ENCODE measurements around the gene TMEM51.

Gene TMEM51, protein sequence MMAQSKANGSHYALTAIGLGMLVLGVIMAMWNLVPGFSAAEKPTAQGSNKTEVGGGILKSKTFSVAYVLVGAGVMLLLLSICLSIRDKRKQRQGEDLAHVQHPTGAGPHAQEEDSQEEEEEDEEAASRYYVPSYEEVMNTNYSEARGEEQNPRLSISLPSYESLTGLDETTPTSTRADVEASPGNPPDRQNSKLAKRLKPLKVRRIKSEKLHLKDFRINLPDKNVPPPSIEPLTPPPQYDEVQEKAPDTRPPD

DNA sequence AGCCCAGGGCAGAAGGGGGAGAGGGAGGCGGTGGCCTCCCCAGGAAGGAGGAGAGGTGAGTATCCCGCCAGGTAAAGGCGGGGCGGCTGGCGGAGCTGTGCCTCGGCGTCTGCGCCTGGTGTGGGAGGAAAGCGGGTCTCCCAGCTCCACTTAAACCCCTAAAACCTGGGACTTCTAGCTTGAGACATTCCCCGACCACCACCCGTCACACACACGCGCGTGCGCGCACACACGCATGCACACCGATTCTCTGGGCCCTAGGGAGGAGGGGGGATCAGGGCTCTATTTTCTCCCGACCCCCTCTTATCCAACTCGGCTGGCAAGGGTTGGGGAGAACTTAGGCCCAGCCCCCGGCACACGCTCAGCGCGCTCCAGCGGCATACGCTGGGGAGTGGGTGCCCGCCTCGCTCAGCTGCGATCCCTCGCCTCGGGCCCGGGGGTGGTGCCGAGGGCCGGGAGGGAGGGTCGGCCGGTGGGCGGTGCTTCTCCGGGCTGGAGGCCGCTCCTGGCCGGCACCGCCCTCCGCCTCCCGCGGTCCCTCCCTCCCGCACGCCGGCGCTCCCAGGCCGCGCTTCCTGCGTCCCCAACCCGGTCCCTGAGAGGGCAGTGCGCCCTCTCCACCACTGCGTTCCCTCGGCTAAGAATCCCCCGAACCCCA lies at the start of gene TMEM51:
TSS of gene TMEM51 (plus strand) at position 564 of the 658 bp plus-strand sequence. CDS start 61,341 bp downstream, outside the sequence.
- DNase-seq (ENCODE audit: low read depth) = no peak

DNA sequence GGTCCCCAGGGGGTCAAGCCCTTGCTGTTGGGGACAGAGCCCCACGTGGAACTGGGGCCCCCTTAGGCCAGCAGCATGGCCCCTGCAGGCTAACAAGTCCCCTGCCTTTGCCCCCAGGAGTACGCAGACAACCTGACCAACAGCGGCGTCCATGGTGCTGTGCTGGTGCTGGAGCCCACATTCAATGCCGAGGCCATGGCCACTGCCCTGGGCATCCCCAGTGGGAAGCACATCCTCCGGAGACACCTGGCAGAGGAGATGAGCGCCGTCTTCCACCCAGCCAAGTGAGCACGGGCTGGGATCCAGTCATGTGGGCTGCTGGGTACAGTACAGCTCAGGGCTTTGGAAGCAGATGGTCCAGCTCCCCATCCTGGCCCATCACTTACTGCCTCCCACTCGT lies 49.6 kb upstream of the TMEM51 start:
- no peak for DNase-seq (ENCODE audit: low read depth)

DNA sequence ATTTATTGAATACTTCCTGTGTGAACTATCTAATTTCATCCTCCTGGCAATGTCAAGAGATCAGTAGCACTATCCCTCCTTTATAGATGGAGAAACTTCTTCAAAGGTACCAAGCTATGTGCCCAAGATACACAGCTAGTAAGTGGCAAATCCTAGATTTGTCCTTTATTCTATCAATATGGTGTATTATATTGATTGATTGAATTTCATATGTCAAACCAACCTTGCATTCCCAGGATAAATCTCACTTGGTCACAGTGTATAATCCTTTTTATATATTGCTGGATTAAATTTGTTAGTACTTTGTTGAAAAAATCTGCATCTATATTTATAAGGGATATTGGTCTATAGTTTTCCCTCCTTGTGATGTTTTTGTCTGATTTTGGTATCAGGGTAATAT lies 48.8 kb upstream of the TMEM51 start:
- no peak for DNase-seq (ENCODE audit: low read depth)

DNA sequence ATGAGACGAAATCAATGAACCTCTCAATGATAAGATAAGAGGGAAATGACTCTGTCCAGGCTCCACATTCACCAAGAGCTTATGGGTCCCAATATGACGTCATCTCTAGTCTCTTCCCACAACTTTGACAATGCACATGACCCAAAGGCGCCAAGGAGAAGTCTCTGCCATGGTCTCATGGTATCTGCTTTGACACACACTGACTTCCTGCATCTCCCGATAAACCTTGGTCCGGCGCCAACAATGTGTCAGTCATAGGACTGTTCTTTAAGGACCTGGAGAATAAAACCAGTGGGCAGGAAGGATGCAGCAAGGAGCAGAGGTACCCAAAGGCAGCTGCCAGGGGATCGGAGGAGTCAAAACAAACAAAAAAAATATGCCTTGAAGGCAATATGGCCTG lies 46.9 kb upstream of the TMEM51 start:
- no peak for DNase-seq (ENCODE audit: low read depth)

DNA sequence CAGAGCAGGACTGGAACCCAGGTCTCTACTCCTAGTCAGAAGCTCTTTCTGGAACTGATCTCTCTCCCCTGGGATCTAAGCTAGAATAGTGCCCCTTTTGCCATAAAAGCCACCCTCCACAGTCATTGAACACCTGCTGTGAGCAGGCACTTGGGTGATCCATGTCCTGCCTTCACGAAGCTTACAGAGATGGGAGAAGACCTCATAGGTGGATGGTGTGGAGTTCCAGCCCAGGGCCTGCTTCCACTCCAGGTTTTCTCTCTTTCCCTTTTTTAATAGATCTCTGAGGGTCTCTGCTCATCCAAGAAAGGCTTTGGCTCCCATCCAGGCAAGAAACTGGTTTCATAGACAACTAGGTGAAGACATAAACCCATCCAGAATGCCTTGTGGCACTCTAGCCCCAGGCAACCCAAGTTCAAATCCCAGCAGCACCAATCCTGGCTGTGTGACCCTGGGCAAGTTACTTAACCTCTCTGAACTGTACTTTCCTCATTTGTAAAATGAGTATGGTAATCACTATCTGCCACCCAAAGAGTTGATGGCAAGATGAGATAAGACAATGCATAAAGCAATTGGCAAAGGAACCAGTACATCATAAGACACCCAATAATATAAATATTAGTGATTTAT lies 46.4 kb upstream of the TMEM51 start:
- no peak for DNase-seq (ENCODE audit: low read depth)

DNA sequence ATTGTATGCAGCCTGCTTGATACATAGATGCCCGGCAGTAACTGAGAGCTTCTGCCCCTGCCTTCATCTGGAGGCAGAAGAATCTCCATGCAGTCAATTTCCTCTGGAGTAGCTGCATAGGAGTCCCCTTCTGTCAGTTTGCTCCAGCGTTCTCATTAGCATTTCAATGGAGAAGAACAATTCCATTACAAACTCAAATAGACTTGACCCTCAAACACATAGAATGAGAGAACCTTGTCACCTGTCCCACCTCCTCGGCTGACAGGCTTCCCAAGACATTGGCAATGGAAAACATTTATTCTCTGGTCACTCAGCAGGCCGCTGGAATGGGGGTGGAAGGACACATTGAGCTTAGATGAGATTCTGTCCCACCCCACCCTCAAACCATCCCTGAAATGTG lies 45.6 kb upstream of the TMEM51 start:
- no peak for DNase-seq (ENCODE audit: low read depth)

DNA sequence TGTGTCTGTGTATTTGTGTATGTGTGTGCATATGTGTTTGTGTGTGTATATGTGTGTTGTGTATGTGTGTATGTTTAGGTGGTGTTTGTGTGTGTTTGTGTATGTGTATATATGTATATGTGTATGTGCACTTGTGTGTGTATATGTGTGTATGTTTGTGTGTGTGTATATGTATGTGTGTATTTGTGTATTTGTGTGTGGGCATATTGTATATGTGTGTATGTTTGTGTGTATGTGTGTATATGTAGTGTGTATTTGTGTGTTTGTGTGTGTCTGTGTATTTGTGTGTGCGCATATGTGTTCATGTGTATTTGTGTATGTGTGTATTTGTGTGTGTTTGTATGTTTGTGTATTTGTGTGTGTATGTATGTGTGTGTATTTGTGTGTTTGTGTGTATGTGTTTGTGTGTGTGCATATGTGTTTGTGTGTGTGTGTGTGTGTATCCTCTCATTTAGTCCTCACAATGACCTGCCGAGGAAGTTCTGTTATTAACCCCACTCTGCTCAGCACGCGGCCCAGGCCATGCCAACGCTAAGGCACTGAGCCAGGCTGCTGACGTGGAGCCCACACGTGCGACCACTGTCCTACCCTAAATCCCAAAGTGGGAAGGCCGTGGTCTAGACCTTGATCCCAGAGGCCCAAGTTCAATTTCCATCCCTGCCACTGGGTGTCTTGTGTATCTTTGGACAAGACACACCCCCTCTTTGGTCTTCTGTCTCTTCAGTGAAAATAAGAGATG lies 43.2 kb upstream of the TMEM51 start:
- no peak for DNase-seq (ENCODE audit: low read depth)

DNA sequence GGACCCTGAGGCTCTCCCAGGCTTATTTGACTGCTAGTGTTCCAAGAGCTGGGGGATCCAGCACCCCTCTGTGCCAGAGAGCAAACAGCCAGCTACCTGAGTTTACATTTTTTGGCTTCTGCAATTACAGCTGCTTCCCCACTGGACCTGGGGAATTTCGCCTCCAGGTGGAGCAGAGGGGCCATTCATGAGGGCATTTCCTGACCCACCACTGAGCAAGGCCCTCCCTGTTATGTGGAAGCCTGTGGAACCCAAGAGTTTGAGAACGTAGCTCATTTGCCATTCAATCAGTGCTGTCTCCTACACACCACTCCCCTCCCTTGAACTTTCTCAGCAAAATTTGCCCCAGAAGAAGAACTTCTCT lies 42.7 kb upstream of the TMEM51 start:
- DNase-seq (ENCODE audit: low read depth) = no peak

DNA sequence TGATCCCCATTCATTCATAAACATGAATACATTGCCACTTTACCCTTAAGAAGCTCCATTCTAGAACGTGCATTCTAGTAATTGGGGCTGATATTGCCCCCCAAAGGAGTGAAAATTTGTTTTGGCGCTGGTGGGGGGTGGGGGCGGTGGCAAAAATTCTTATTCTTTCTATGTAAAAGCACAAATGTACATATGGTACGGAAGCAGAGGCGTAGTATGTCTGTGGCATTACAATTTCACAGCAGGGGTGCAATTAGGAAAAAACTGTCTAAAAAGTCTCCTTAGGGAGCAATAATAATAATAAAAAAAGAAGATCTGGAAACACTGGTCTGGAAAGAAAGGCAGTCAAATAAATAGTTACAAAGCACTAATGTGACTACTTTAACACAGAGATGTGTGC lies 40.4 kb upstream of the TMEM51 start:
- DNase-seq (ENCODE audit: low read depth) = no peak

DNA sequence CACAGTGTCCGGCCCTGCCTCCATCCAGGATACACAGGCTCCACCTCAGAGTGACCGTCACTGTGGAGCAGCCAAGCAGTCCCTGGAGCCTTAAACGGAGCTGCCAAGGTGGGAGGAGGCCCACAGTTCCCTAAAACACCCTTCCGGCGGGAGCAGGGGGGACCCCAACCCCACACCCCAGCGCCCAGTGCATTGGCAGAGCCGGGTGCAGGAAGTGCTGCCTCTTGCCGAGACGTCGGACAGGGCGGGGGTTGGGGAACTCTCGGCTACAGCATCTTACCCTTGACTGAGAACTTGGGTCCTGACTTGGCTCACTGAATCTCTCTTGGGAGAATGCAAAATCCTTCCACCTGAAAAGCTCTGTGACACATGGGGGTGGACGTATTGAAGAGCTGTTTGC lies 38.7 kb upstream of the TMEM51 start:
- no peak for DNase-seq (ENCODE audit: low read depth)

DNA sequence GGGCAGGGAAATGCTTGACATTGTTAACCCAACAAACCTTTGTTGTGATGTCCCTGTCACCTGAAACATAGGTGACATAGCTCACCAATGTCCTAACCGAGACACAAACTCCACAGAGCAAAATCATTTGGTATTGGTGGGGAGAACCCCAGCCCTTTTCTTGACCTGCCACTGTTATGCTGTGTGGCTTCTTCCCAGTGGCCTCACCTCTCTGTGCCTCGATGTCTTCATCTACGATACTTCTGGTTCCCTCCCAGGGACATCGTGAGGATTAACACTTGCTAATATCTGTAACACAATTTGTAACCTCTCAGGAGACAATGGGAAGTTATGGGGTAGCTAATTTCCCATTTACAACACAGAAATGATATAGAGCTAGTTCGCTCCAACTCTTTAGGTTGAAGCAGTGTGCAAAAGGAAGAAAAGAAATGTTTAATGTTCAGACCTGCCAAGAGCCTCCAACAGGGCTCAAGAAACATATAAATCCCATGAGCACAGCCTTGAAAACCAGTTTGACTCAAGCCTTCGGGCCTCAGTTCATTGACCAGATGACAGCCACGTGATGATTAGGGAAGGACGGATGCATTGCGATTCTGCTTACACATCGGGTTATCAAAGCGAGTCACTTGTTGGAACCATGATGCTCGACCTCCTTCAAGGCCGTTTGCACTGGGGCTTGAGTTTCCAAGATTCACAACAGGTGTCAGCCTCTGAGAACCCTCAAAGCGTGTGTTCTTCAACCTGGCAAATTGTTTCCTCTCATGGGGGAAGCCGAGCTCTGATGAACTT lies 37.8 kb upstream of the TMEM51 start:
- DNase-seq (ENCODE audit: low read depth) = no peak

DNA sequence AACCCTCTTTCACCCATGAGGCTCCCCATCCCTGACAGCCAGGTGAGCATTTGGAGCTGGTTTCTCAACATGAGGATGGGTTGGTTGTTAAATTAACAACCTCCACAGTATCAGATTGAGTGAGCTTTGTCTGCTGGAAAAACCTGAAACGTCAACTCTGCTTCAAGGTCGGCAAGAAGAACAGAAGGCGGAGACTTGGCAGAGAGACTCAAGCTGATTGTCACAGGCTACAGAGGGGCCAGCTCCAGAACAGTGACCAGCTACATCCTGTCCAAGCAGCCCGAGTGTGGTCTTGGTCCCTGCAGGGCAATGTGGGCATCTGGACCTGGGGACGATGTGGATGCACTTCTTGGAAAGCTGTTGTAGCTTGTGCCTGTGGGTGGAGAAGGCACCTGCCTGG lies 36.6 kb upstream of the TMEM51 start:
- no peak for DNase-seq (ENCODE audit: low read depth)

DNA sequence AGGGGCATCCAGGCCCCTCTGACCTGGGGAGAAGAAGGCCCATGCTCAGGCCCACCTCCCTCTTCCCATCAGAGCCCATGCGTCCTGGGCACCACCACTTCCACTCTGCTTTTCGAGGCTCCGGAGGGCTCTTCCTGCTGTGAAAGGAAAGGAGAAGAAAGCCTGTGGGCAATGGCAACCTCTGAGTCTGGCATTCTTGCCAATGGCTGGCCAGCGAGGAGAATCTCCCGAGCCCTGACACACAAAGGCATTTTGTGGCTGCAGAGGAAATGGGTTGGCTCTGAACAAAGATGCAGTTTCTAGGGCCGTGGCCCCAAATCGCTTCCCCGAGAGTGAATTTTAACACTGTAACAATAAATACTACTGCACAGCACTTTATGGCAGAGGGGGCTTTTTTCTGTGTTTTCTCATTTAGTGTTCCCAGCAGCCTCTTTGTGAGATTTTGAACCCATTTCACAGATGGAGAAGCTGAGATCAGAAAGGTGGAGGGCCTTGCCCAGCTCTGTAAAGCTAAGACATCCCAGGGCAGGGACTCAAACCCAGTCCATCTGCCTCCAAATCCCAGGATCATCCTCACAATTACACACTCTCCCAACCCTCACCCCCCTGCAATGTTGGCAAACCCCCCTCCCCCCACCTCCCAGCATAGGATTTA lies 35.7 kb upstream of the TMEM51 start:
- DNase-seq (ENCODE audit: low read depth) = no peak

DNA sequence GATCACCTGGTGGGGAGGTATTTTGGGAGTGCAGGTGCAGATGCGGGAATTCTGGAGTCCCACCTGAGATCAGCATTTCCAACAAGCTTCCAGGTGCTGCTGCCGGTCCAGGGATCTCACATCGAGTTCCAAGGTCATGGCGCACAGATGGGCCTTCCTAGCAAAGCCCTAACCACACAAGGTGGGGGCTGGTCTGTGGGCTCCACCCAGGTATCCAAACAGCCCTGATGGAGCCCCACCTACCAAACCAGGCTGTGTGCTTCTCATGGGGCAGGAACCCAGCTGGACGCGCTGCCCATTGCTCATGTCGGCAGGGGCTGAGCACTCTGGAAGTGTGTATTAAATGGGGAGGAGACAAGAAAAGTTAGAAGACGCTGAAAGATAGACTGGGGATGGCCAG lies 35.0 kb upstream of the TMEM51 start:
- DNase-seq (ENCODE audit: low read depth) = no peak

DNA sequence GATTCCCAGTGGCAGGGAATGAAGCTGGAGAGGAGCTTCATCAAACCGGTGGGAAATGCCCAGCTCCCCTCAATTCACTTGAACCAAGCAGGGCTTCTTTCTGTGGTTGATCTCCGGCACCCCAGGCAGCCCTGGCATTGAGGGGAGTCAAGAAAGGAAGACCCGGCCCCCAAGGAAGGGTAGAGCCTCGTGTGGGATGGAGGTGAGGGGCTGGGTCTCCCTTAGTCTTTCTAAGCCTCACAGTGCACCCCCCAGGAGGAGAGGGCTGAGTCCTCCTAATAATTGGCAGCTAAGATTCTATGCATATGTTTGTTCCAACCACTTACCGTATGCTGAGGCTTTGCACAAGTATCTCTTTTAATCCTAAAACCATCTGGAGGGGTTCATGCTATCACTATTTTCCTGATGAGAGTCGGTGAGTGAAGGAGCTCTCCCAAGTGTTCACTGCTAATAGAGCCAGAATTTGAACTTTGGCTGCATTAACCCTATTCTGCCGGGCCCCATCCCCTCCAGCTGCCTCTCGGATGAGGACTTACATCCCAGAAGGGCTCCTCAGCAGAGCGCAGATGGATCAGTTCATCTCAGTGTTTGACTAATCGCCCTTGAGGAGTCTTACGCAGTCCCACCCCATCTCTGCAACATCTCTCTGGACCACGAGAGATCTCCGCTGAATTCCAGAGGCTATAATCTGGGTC lies 33.1 kb upstream of the TMEM51 start:
- no peak for DNase-seq (ENCODE audit: low read depth)

DNA sequence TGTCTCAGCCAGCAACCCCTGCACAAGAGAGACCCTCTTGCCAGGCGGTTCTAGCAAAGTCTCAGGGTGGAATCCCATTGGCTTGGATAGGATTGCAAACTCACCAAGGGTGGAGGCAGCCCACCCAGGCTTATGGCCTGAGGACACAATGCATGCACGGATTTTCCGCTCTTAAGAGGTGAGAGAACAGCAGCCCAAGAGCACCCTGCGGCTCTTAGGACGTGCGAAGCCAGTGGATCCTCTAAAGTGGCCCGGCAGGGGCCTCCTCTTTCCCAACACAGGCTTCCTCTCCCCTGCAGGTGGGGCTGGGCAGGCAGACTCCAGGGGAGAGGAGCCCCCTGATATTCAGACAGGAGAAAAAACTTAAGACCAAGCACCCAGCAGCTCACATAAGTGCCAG lies 31.2 kb upstream of the TMEM51 start:
- no peak for DNase-seq (ENCODE audit: low read depth)

DNA sequence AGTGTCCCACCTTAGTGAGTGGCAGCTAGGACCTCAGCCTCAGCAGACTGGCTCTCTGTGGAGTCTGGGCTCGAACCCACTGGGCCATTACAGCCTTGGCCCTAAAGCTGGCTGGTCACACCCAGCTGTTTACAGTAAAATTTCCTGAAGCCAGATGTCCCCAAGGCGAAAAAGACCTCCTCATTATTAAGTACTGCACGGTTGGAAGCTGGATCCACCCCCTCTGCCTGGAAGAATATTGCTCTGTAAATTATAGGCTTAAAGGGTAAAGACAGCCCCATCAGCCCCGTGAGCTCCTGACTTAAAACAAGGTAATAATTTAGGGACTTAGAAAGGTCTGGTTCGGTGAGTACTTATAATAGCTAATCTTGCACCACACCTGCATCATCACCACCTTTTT lies 30.3 kb upstream of the TMEM51 start:
- DNase-seq (ENCODE audit: low read depth) = no peak

DNA sequence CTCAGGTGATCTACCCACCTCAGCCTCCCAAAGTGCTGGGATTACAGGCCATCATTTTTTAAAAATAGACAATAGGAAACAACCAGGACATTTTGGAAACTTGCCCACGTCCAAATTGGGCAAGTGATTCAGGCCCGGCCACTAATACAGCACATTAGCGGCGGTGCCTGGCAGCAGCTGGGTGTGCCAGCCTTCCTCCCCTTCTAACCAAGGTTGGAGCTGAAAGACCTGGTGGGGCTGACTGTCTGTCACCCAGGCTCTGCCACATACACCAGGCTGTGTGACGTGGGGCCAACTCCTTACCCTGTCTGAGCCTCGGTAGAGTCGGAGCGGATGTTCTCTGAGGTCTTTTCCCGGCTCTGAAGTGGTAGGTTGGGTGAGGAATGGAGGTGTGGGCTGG lies 29.6 kb upstream of the TMEM51 start:
- no peak for DNase-seq (ENCODE audit: low read depth)

DNA sequence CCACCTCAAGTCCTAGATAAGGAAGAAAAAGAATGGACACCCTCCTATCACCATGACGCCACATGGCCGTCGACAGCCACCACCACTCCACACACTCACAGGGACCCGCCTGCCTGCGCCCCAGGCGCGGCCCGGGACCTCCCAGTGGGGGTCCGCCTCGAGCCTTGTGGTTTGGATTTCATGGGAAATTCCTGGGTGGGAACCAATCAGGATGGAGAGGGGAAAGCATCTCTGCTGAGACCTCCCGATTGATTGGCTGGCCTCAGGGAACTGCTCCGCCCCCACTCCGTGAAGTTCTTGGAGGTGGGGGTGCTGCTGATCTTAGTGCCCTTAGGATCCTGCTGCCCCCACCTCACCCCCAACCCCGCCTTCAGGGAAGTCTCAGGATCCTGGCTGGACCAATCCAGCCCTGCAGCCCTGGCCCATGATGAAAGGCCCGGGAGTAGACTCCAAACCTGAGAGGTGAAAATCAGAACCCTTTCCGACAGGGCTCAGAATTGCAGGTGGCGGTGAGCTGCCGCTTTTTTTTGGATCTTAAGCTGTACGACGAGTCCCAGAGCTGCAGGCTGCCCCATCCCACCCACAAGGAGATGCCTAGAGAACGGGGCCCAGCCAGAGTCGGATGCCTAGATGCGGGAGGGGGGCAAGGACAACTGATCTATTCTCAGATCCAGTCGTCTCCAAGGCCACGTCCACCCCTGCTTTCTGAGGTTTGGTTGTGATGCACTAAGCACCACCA lies 29.0 kb upstream of the TMEM51 start:
- DNase-seq (ENCODE audit: low read depth) = no peak

DNA sequence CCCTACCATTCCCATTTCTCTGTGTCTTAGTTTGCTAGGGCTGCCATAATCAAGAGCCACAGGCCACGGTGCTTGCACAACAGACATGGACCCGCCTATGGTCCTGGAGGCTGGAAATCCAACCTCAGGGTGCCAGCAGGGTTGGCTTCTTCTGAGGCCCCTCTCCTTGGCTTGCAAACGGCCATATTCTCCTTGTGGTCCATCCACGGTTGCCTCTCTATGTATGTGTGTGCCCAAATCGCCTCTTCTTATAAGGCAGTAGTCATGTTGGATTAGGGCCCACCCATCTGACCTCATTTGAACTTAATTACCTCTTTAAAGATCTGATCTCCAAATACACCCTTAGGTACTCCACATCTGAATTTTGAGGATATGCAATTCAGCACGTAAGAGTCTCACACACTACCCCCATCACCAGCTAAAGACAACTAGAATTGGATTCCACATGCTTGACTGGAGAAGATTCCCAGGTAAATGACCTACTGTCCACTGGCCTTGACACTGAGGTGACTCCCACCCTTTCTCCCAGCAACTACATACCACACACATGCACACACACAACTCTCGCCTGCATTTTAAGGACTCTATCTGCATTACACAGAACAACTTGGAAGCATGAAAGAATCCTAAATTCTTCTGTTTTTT lies 28.3 kb upstream of the TMEM51 start:
- no peak for DNase-seq (ENCODE audit: low read depth)
